Stimulated activated CD4-positive, alpha-beta T cell treated with anti-CD3 and anti-CD28 coated beads, Interleukin-1b, Interleukin-23, amount 100 ng/mL, for 1 hour (primary cell): ENCODE results near the gene ZNF624.
"Not testable (repeated sequence)": the region's sequence is repeated elsewhere in the genome, so short reads cannot be mapped to it uniquely, and the experiment has no call there.

Experiments used
- DNase-seq, 2 donors: peaks; one replicate each; pipeline ENCODE4 v3.0.0-alpha.2; 2020; ENCODE audit warnings: low read depth in 2 of 2

Gene ZNF624

DNA sequence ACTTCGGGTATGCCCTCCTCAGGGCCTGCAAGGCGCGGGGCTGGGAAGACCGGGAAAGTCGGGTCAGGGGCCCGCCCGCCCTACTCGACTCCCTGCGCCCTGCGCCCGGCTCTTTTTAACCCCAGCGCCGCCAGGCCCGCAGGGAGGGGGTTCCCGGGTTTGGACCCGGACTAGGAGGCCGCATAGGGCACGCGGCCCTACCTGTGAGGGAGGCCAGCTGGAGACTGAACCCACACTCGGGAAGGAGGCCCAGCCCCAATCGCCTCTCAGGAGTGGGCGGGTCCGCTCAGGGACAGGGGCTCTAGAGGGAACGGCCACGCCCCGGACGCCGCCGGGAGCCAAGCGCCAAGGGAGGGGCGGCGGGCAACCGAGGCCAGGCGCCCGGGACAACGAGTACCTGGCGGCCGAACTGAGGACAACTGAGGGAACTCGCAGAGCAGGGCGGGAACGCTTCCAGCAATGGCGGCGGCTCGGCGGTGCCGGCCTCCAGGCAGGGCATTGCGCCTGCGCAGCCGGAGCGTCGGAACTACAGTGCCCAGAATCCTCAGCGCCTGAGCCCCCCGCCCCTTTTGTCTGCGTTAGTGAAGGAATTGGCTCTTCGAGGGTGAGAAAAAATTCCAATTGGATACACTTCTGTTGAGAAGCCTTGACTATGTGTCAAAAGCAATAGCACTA lies at the start of gene ZNF624:
TSS of gene ZNF624 (minus strand) at position 484 of the 675 bp plus-strand sequence.
- peak; percentile 51 to 68 for DNase-seq

DNA sequence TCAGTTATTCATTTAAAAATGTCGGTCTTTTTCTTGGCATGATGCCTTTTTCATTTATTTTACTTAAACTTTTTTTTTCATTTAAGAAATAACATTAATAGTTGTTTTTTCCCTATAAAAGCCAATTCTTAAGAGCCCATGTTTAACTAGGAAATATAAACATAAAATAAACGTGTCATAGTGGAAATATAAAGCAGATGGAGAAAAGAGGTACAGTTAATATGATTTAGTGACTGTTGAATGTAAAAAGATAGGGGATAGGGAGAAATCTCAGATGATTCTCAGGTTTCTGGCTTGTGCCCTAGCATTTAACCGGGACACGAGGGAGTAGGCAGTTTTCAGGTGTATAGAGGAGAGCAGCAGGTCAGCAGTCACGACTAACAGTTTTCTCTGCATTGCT lies 44.0 kb upstream of the ZNF624 start:
- DNase-seq, result not testable (repeated sequence)

DNA sequence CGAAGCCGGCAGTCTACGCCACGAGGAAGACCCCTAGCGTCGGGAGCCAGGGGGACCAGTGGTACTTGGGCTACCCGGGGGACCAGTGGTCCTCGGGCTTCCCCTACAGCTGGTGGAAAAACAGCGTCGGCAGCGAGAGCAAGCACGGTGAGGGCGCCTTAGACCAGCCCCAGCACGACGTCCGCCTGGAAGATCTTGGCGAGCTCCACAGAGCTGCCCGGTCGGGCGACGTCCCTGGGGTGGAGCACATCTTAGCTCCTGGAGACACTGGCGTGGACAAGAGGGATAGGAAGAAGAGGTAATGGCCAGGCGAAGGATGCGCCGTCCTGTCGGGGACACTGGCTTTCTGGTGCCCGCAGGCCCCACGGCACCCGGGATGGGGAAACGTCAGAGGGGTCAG lies 36.8 kb upstream of the ZNF624 start:
- DNase-seq, result not testable (repeated sequence)

DNA sequence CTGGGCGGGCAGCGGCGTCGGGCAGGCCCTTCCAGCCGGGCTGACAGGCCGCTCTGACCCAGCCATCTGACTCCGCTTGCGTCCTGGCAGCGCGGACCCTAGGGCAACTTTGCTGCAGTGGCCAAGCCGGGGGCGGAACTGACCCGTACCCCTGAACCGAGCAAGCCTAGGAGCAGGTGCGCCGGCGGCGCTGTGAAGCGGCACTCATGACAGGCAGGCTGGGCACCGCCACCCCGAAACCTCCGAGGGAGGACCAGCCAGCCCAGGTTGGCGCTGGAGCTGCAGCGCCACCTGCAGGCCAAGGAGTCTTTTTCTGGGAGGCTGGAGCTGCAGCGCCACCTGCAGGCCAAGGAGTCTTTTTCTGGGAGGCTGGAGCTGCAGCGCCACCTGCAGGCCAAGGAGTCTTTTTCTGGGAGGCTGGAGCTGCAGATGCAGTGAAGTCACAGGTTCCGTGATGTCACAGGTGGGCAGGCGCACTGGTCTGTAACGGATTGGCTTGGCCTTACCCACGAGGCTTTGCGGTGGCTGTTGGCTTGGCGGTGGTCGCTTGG lies 36.2 kb upstream of the ZNF624 start, which contains the start of gene CCDC144A:
TSS of gene CCDC144A (plus strand) at position 511 of the 551 bp plus-strand sequence. CDS start 160 bp downstream, outside the sequence.
- DNase-seq, result peak; percentile 18 to 34

DNA sequence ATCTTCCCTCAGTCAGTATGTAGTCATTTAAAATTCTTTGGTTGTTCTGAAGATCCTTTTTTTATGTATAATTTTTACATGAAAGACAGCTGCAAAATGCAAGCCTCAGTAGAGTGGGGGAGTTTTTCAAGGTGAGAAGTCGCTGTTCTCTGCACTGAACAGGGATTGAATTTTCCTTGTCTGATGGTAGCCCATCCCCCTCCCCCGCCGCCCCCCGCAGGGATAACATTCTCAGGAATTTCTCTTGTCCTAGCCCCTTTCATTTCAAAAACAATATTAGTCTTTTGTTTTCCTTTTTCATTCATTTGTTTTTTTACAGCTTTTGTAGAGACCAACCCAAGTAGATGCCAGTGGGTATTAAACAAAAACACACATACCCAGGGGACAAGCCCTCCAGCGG lies 33.5 kb upstream of the ZNF624 start:
- DNase-seq, result not testable (repeated sequence)

DNA sequence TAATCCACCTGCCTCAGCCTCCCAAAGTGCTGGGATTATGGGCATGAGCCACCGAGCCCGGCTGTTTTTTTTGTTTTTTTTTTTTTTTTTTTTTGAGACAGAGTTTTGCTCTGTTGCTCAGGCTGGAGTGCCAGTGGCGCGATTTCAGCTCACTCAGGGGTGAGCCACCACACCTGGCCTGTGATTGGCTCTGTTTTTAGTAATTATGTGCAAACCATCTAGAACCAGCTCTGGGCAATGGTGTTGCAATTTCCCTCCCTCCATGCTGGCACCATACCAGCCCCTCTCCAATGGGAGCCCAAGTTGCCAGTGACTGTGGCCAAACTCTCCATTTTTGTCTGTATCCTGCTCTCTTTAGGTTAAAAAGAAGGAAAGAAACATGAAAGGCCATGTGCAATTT lies 32.4 kb upstream of the ZNF624 start:
- not testable (repeated sequence) for DNase-seq

DNA sequence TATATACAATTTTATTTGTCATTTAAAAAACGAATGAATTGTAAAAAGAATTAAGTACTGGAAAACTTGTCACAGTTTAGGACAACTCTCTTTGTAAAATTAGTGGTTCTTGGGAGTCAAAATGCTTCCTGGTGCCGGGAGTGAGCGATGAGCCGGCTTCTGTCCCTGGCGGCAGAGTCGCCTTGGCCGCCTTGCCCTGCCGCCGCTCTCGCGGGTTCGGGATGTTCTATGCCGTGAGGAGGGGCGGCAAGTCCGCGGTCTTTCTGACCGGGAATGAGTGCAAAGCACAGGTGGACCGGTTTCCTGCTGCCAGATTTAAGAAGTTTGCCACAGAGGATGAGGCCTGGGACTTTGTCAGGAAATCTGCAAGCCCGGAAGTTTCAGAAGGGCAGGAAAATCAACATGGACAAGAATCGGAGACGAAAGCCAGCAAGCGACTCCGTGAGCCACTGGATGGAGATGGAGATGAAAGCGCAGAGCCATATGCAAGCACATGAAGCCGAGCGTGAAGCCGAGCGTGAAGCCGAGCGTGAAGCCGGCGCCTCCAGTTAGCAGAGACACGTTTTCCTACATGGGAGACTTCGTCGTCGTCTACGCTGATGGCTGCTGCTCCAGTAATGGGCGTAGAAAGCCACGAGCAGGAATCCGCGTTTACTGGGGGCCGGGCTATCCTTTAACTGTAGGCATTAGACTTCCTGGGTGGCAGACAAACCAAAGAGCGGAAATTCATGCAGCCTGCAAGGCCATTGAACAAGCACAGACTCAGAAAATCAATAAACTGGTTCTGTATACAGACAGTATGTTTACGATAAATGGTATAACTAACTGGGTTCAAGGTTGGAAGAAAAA lies 29.9 kb upstream of the ZNF624 start:
- not testable (repeated sequence) for DNase-seq

DNA sequence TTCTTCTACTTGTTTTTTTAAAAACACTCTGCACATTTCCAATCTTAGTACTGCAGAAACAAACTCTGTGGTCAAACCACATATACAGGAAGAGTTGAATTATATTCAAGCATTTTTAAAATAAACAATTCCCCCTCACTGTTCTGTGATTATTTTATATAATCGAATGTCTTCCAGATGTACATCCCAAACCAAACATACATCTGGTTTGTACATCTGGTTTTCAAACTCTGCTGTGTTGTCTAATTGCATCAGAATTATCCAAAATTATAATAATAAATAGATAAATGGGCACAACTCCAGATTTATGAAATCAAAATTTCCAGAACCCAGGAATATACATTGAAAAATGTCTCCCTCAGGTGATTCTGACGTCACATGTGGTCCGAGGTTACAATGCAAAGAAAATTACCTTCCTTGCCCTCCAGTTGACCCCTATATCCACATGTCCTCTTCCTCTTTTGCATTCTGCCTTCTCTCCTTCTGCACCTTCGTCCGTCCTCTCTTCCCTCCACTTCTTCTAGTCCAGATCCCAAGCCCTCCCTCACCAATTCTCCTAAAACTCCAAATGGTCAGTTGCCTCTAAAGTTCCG lies 23.1 kb upstream of the ZNF624 start:
- DNase-seq, result no peak

DNA sequence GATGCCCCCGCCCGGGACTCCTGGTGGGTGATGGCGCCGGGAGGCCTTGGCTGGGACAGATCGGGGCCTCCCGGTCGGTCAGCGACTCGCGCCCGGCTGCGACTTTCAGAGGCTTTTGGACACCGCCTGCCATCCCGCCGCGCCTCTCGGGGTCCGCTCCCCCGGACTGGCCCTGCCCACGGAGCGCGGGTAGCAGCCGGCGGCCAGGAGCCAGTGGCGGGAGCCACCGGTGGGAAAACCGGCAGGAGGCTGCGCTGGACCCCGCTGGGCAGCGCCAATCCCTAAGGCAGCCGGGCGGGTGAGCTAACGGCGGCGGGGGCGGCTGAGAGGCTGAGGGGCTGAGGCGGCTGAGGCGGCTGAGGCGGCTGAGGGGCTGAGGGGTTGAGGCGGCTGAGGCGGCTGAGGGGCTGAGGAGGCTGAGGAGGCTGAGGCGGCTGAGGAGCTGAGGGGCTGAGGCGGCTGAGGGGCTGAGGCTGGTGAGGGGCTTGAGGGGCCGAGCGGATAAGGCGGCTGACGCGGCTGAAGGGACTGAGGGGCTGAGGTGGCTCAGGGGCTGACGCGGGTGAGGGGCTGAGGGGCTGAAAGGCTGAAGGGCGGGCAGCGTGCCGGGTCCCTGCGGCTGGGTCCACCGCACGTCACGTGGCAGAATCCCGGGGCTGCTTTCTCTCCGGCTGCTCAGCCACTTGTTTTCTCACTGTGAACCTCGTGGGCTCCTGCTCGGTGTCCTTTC lies 13.4 kb upstream of the ZNF624 start:
- not testable (repeated sequence) for DNase-seq

DNA sequence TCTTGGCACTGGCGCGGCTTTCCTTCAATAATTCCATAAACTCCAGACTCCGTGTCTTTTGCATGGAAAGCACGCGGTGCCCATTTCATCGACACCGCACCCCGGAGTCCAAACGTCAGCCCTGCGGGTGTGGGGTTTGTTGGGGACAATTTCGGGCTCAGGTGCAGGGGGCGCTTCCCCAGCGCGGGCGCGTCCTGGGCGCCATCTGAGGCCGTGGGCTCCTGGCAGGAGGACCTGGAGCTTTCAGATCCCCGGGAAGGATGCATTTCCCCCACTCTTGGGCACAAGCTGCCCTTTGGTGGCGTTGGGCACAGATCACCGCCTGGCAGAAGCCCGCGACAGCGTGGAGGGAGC lies 12.9 kb upstream of the ZNF624 start:
- DNase-seq, result not testable (repeated sequence)

DNA sequence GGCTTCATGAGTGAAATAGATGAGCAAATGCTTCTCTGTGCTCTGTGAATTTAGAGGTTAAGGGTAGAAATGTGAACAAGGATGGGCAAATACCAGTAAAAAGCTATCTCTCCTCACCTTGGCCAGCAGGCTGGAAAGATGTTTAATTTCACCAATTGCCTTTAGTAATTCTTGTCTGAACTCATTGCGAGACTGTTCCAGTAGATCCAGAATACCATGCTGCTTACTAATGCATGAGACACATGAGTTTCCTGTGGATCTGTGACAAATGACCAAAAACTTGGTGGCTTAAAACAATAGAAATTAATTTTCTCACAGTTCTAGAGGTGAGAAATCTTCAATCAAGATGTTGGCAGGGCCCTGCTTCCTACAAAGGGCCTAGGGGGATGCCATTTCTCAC lies 9.3 kb upstream of the ZNF624 start:
- no peak for DNase-seq

DNA sequence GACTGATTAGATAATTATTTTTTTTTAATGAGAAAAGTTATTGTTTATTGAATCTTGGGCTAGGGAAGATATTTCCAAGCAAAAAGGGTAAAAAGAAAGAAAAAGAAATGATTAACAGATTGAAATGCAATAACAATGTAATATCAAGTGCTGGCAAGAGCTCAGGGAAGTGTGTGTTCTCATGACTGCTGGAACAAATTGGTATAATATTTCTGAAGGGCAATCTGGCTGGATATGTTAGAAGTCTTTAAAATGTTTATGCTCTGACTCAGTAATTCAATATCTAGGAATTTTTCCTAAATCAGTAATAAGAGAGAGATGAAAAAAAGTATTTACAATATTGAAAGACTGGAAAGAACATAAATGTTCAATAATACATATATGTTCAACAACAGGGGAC lies 7.6 kb upstream of the ZNF624 start:
- no peak for DNase-seq

DNA sequence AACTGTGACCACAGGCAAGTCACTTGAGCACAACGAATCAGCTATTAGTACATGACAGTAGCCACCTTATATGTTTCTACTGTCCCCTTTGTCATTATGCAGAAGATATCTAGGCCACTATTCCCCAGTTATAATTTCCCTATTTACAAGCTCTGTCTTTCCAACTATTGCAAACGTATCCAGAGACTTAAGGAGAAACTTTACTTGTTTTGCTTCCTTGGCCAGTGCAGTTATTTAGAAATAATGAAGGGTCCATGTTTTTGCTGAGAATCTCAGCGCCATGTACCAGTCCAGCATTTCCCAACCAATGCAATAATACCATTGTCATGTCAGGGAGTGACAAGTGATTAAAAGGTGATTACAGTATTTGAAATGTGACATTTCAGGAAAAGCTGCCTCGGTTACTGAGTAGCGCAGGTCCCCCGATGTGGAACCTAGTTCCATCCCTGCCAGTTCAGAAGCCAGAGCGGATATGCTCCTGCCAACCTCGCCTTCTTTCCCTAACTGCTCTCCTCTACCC lies 743 bp downstream of the ZNF624 start:
- DNase-seq, result no peak

DNA sequence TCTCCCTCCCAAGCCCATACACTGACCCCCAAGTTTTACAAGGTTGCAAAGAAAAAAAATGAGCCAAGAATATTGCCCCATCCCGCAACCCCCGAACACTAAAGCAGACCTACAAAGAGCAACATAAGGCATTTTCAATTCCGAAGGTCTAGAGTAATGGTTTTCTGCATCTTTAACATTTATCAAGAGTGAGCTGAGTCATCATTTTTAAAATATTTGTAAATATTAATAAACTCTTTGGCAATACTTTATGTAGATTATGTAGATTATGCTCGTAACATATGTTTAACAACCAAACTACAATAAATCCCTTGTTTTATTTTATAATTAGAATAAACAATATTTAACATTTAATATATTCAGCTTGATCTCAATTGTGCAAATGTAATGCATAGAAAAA lies 1.4 kb downstream of the ZNF624 start:
- no peak for DNase-seq

DNA sequence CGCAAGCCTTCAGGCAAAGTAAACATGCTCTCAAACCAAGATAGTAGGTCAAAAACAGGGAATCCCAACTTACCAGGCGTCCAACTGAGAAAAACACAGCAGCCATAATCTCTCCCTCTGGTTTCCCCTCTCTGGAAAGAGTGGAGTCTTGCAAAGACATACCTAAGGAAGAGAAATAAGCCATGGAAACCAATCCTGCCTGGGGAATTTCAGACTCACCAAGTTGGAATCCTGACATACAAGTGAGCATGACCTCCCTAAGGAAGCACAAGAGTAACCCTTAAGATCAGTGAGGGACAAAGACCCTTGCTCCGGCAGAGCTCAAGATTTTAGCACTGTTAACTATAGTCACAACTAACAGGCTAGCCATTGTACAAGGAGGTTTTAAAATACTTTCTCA lies 4.1 kb downstream of the ZNF624 start:
- no peak for DNase-seq

DNA sequence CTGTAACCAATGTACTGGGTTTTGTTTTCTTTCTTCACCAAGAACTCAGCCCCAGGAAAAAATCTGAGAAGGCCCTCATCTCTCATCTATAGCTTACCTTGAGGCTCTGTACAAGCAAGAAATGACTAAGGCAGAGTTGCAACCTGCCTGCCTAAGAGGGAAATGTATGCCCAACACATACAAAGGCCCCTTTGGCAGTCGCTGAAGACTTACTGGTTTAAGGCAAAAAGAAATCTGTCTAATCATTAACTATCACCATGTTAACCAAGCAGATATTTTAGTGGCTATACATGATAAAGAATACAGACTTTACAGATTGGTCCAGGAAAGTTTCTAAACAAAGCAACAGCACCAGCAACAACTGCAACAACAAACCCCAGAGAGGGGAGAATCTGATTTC lies 14.2 kb downstream of the ZNF624 start:
- no peak for DNase-seq

DNA sequence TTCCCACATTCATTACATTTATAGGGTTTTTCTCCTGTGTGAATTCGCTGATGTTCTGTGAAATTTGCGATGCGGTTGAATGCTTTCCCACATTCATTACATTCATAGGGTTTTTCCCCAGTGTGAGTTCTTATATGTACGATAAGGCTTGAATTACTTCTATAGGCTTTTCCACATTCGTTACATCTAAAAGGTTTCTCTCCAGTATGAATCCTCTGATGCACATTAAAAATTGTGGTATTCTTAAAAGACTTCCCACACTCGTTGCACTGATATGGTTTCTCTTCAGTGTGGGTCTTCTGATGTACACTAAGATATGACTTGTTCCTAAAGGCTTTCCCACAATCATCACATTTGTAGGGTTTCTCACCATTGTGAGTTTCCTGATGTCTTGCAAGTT lies 30.4 kb downstream of the ZNF624 start:
- no peak for DNase-seq

DNA sequence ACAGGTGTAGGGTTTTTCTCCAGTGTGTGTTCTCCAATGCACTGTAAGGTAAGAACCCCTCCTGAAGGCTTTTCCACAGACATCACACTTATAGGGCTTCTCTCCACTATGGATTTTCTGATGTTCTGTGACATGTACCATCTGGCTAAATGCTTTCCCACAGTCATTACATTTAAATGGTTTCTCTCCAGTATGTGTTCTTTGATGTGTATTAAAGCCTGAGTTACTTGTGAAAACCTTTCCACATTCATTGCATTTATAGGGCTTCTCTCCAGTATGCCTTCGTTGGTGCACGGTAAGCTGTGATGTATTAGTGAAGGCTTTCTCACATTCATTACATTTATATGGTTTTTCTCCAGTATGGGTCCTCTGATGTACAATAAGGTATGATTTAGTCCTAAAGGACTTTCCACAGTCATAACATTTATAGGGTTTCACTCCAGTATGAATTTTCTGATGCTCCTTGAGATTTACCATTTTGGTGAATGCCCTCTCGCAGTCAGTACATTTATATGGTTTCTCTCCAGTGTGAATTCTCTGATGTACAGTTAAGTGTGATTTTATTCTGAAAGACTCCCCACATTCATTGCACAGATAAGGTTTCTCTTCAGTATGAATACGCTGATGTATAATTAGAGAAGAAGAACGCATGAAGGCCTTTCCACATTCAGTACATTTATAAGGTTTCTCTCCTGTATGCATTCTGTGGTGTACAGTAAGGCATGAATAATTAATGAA lies 30.9 kb downstream of the ZNF624 start:
- DNase-seq, result no peak

DNA sequence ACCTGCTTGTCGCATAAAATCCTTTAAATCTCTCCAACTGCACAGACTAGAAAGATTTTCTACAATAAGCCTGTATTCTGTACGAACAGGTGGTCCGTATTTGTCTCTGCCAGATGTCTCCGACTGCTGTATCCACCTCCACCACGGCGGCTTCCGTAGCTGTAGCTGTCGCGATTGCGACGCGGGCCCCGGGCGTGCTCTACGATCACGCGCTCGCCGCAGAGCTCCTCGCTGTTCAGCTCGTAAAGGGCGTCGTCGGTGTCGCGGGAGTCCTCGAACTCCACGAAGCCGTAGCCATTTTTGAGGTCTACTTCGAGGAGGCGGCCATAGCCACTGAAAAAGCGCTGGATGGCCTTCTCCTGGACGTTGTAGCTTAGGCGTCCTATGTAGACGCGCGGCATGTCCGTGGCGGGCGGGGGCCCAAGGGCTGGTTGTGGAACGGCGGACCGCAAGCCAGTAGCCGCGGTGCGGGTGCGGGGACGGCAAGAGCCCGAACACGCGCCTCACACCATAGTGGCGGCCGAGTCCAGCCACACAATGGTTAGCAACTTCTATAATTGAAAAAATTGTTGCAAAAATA lies 36.1 kb downstream of the ZNF624 start:
- no peak for DNase-seq

DNA sequence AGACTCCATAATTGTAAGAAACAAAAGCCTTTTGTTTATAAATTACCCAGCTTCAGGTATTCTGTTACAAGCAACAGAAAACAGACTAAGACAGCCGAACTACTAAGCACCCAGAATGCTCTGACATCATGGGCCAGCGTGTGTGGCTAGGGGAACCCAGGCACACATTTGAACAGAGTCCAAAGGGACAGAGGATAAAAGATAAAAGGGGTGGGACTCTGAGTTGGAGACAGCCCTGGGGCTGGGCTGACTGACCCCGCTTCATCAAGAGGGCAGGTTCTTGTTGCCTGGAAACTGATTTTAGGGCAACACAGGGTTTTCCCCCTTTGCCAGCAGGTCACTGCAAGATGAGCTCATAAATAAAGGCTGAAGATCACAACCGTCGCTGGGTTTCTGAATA lies 54.1 kb downstream of the ZNF624 start:
- DNase-seq, result no peak
